PC-3 (cell line): ENCODE data around the gene KCTD20. TPM values are rescaled to one million over a fixed set of nuclear protein-coding genes. Genes with fewer than 3 reads are reported as not detected.

Experiments used
- ATAC-seq: fragments of 200-7000 bp; cut with Tn5 transposase; 2 replicates; pipeline ENCODE4 v1.9.1; 2020; ENCODE audit warnings: mild to moderate bottlenecking, moderate library complexity
- BruUV-seq: library from RNA; stranded (reverse); fragments of 400-500 nt; replicated peaks from 2 replicates; lab custom pipeline; 2021; lab: Mats Ljungman, UMichigan
- CTCF ChIA-PET: fragments of 300-600 bp; sonication (Branson Sonifier 250); formaldehyde crosslinking; loops from one replicate; lab custom pipeline; 2022; ENCODE audit warnings: antibody characterized with exemption; lab: Charles Lee
- POLR2A ChIA-PET: fragments of 300-600 bp; sonication (Branson Sonifier 250); formaldehyde crosslinking; loops from one replicate; lab custom pipeline; 2022; ENCODE audit warnings: antibody characterized with exemption; ENCODE audit not compliant: unreplicated experiment; lab: Charles Lee
- DNase-seq: peaks from one replicate; pipeline ENCODE4 v3.0.0-alpha.2; 2015
- H2AFZ ChIP-seq: fragments of 300-600 bp; sonication (generic); 2 replicates; pipeline ENCODE4 v1.6.0; 2016; ENCODE audit warnings: antibody characterized with exemption, low read length
- H3F3A ChIP-seq: fragments of 300-600 bp; sonication (generic); one replicate; pipeline ENCODE4 v1.6.0; 2017; ENCODE audit warnings: antibody characterized with exemption, low read length, control low read depth, mild to moderate bottlenecking; ENCODE audit not compliant: unreplicated experiment
- H3K27ac ChIP-seq: fragments of 300-600 bp; sonication (generic); 2 replicates; pipeline ENCODE4 v1.5.1; 2016; ENCODE audit warnings: mild to moderate bottlenecking, low read length
- H3K27me3 ChIP-seq: fragments of 300-600 bp; sonication (generic); 2 replicates; pipeline ENCODE4 v1.6.1; 2016; ENCODE audit warnings: low read length, mixed read lengths
- H3K36me3 ChIP-seq: fragments of 300-600 bp; sonication (generic); 2 replicates; pipeline ENCODE4 v1.6.1; 2016; ENCODE audit warnings: low read depth, mixed run types, low read length, mixed read lengths
- H3K4me1 ChIP-seq: fragments of 300-600 bp; sonication (generic); 2 replicates; pipeline ENCODE4 v1.5.1; 2016; ENCODE audit warnings: low read length; ENCODE audit not compliant: insufficient read depth
- H3K4me2 ChIP-seq: fragments of 300-600 bp; sonication (generic); 2 replicates; pipeline ENCODE4 v1.6.0; 2016; ENCODE audit warnings: low read length
- H3K4me3 ChIP-seq: fragments of 300-600 bp; sonication (generic); 2 replicates; pipeline ENCODE4 v1.5.1; 2016; ENCODE audit warnings: mild to moderate bottlenecking, low read length, mixed read lengths
- H3K79me2 ChIP-seq: fragments of 300-600 bp; sonication (generic); 2 replicates; pipeline ENCODE4 v1.6.1; 2017; ENCODE audit warnings: low read length, mixed read lengths
- H3K9ac ChIP-seq: fragments of 300-600 bp; sonication (generic); 2 replicates; pipeline ENCODE4 v1.6.0; 2016; ENCODE audit warnings: mild to moderate bottlenecking, low read length
- H3K9me2 ChIP-seq: fragments of 300-600 bp; sonication (generic); replicated peaks from 2 replicates; pipeline ENCODE4 v1.6.1; 2016; ENCODE audit warnings: mixed run types, low read length, mixed read lengths
- H3K9me3 ChIP-seq: fragments of 300-600 bp; sonication (generic); 2 replicates; pipeline ENCODE4 v1.6.1; 2016; ENCODE audit warnings: low read length, mixed read lengths
- H4K20me1 ChIP-seq: fragments of 300-600 bp; sonication (generic); 2 replicates; pipeline ENCODE4 v1.6.1; 2016; ENCODE audit warnings: low read length, mixed read lengths
- CTCF ChIP-seq: fragments of 300-600 bp; sonication (generic); conservative IDR thresholded peaks from 2 replicates; pipeline ENCODE4 v1.5.1; 2017; ENCODE audit warnings: antibody characterized with exemption, low read depth, mild to moderate bottlenecking, low read length
- EZH2 ChIP-seq: fragments of 300-600 bp; sonication (generic); IDR thresholded peaks from one replicate; pipeline ENCODE4 v1.6.1; 2017; ENCODE audit warnings: antibody characterized with exemption, mild to moderate bottlenecking, low read length; ENCODE audit not compliant: unreplicated experiment
- EZH2phosphoT487 ChIP-seq: fragments of 300-600 bp; sonication (generic); IDR thresholded peaks from 2 replicates; pipeline ENCODE4 v1.6.1; 2018; ENCODE audit warnings: mild to moderate bottlenecking, antibody characterized with exemption, low read length, borderline replicate concordance
- intact Hi-C: fragments of 100-400 bp; cut with micrococcal nuclease; formaldehyde crosslinking; loops from 2 replicates; pipeline ENCODE4 v1.9.0; 2023
- total RNA-seq: library from RNA; depleted of rRNA; stranded (reverse); fragments of >200 nt; gene quantifications from 2 replicates; pipeline ENCODE4 v1.2.3, GENCODE V29; 2014

Gene KCTD20
- total RNA-seq, 1 experiment from 2014 or later: 26.5 TPM

- Histone ChIP-seq H3K4me3 (no peak overlapping the region), H4K20me1 (no peaks in the 10 kb centered on the region), H3K36me3 (peaks cover 17% of the 10 kb centered on the region), H2AFZ (no peak overlapping the region), H3K27ac (no peak overlapping the region), H3K27me3 (no peaks in the 10 kb centered on the region), H3K79me2 (no peaks in the 10 kb centered on the region), H3K9me2 (no peaks in the 10 kb centered on the region), H3K9ac (no peak overlapping the region), H3K4me2 (no peak overlapping the region), H3K9me3 (no peaks in the 10 kb centered on the region), H3K4me1 (0 out of 2 replicates have a peak, but pooled peaks cover 7% of the 10 kb centered on the region), H3F3A (no peaks in the 10 kb centered on the region)
- ATAC-seq (no peak), DNase-seq (no peak)
- BruUV-seq: no TSS peak
- intact Hi-C loops: no loop called here
- TF ChIP-seq EZH2phosphoT487 (no peak), EZH2 (no peak), CTCF (no peak)
- POLR2A ChIA-PET: no interaction called here
- CTCF ChIA-PET: no interaction called here
These were observed 63.8 kb downstream of the KCTD20 start for GRCh38 chr6:36506611-36507010.

DNA sequence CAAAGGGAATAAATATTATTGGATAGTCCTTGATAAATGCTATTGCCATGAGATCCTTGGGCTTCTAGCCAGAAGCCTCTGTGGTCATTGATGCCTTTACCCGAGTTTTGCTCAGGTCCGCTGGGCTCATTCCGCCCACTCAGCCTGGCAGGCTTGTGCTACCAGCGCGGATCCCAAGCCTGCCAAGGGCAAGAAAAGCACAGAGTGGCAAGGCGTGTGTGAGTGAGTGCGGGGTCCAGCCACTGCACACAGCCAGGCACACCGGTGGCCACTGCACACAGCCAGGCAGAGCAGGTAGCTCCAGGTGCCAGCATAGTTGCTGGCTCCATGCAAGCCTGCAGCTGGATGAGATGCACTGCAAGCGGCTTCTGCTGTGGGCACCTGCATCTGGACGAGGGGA lies 65.7 kb downstream of the KCTD20 start:
- ChIA-PET CTCF (no interaction called here), POLR2A (interaction anchor here (0.7 kb wide), 1 partner anchor 82 kb away, joined by 3 read pairs; no protein-coding TSS in a partner anchor)
- no peak for ATAC-seq
- Histone ChIP-seq H3K27ac (no peak overlapping the region), H4K20me1 (no peaks in the 10 kb centered on the region), H3F3A (no peaks in the 10 kb centered on the region), H3K4me1 (peaks cover 4% of the 10 kb centered on the region; the same call in 1 of the 2 replicates), H3K9me2 (no peaks in the 10 kb centered on the region), H3K9ac (no peak overlapping the region), H3K9me3 (no peaks in the 10 kb centered on the region), H2AFZ (no peak overlapping the region), H3K27me3 (no peaks in the 10 kb centered on the region), H3K4me3 (no peak overlapping the region), H3K4me2 (no peak overlapping the region), H3K36me3 (peaks cover 17% of the 10 kb centered on the region), H3K79me2 (no peaks in the 10 kb centered on the region)
- TF ChIP-seq EZH2 (no peak), EZH2phosphoT487 (no peak), CTCF (no peak)
- no TSS peak for BruUV-seq
- DNase-seq: no peak
- intact Hi-C loops: no loop called here

GRCh38 chr6:36510365-36510764 lies 67.6 kb downstream of the KCTD20 start:
- ChIA-PET CTCF (no interaction called here), POLR2A (no interaction called here)
- Histone ChIP-seq H3K4me2 (no peak overlapping the region), H2AFZ (no peak overlapping the region), H3K36me3 (peaks cover 22% of the 10 kb centered on the region), H3K9me3 (no peaks in the 10 kb centered on the region), H3K27me3 (no peaks in the 10 kb centered on the region), H3K27ac (no peak overlapping the region), H3K4me1 (peaks cover 4% of the 10 kb centered on the region; the same call in 1 of the 2 replicates), H3K9ac (no peak overlapping the region), H3F3A (no peaks in the 10 kb centered on the region), H3K4me3 (no peak overlapping the region), H3K79me2 (no peaks in the 10 kb centered on the region), H3K9me2 (no peaks in the 10 kb centered on the region), H4K20me1 (no peaks in the 10 kb centered on the region)
- ATAC-seq: no peak
- DNase-seq: no peak
- intact Hi-C loops: no loop called here
- BruUV-seq: no TSS peak
- no peak for TF ChIP-seq EZH2
- TF ChIP-seq CTCF: no peak
- TF ChIP-seq EZH2phosphoT487: no peak
